Measurements from ENCODE around the gene TLK1. TPM values are rescaled to one million over a fixed set of nuclear protein-coding genes. Genes with fewer than 3 reads are reported as not detected.

Gene TLK1
- total and polyA plus RNA-seq, 2 donors (not counting 3 experiments of a cell fraction or from before 2014, with no cell fraction given), result 5.8 to 62.7 TPM

DNA sequence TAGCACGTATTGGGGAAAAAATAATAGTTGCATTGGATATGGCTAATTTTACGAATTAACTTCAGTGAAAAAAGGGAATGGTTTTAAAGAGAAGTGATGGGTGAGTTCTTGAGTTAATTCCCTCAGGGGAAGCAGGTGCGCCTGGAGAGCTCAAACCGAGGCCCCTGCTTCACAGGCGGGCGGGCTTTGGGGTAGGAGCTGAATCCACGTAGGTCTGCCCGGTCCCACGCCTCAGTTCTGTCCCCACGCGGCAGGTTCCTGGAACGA is 187.5 kb downstream of the TLK1 start:
- peaks cover 8% of the 10 kb centered on the region for H3K4me1 ChIP-seq (ENCODE audit: control insufficient read depth, extremely low read depth, insufficient read depth, low read length)
- no peaks in the 10 kb centered on the region for H3K9me1 ChIP-seq (replicated peaks; ENCODE audit: control insufficient read depth, extremely low read depth, insufficient read depth, low read length)
- no peaks in the 10 kb centered on the region for H3K27me3 ChIP-seq (ENCODE audit: control insufficient read depth in 2 of 2, insufficient read depth in 2 of 2, low read length in 2 of 2)
- no peaks in the 10 kb centered on the region for H3K79me2 ChIP-seq (ENCODE audit: control insufficient read depth, insufficient read depth, low read length)
- dilution Hi-C loops (cut with MboI; ENCODE audit: extremely low pct_ligation_motif_present, low sequenced_read_pairs), result no loop called here
- intact Hi-C loops (cut with micrococcal nuclease), result loop anchor here (1.0 to 10.0 kb wide), 8 partner anchors 113 to 1132 kb away; partner anchors contain the start of genes CYBRD1, DCAF17, DLX2 and DYNC1I2
- FAIRE-seq (peak; percentile 26), DNase-seq (ENCODE audit: low read depth, low spot score) (no peak)
- H4K20me1 ChIP-seq (replicated peaks; ENCODE audit: control insufficient read depth, extremely low read depth, insufficient read depth, low read length), result no peaks in the 10 kb centered on the region
- POLR2A ChIA-PET, result interaction anchor here (1.1 kb wide), 1 partner anchor 443 kb away, joined by 3 read pairs; no protein-coding TSS in a partner anchor
- peak overlapping the region; percentile 81 for H3K4me2 ChIP-seq (ENCODE audit: insufficient read depth, low read length)
- H3K9me3 ChIP-seq (replicated peaks; ENCODE audit: control insufficient read depth, insufficient read depth, low read length), result no peaks in the 10 kb centered on the region
- no peak overlapping the region for H3K27ac ChIP-seq (ENCODE audit: insufficient read depth, low read depth, low read length)
- peak overlapping the region; percentile 94 for H3K9ac ChIP-seq (replicated peaks; ENCODE audit: extremely low read depth, insufficient read depth, low read length)
- peak overlapping the region in 2 of 3 experiments; percentile 69 to 74 for H3K4me3 ChIP-seq (replicated peaks in 1 of 3; ENCODE audit: insufficient read depth in 1 of 3, low read depth in 1 of 3, low read length in 3 of 3)
- peak overlapping the region; percentile 46 for H2AFZ ChIP-seq (ENCODE audit: low read depth, low read length)
- CTCF ChIA-PET, result interaction anchor here (0.7 to 6.7 kb wide), 16 partner anchors 37 to 1154 kb away, joined by 3 to 86 read pairs (median 5); partner anchors contain the start of genes GORASP2 and TLK1
- H3K36me3 ChIP-seq (ENCODE audit: control insufficient read depth in 2 of 2, extremely low read depth in 1 of 2, insufficient read depth in 2 of 2, low read length in 2 of 2), result no peaks in the 10 kb centered on the region
- TF ChIP-seq MYC (IDR thresholded peaks at IDR 0.05; ENCODE audit: low read depth, low read length) (no peak), POLR2AphosphoS5 (IDR thresholded peaks at IDR 0.05; ENCODE audit: insufficient read depth, low read depth, low read length) (no peak), POLR2A (IDR thresholded peaks at IDR 0.05; ENCODE audit: low read depth, low read length) (no peak), JUN (IDR thresholded peaks at IDR 0.05; ENCODE audit: borderline replicate concordance, insufficient read depth, insufficient read length, low read depth) (no peak)
- TF ChIP-seq, protein P1, sequence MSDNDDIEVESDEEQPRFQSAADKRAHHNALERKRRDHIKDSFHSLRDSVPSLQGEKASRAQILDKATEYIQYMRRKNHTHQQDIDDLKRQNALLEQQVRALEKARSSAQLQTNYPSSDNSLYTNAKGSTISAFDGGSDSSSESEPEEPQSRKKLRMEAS (IDR thresholded peaks at IDR 0.05; ENCODE audit: insufficient read depth, insufficient read length), result no peak
- no TSS peak for BruUV-seq (replicated peaks)

DNA sequence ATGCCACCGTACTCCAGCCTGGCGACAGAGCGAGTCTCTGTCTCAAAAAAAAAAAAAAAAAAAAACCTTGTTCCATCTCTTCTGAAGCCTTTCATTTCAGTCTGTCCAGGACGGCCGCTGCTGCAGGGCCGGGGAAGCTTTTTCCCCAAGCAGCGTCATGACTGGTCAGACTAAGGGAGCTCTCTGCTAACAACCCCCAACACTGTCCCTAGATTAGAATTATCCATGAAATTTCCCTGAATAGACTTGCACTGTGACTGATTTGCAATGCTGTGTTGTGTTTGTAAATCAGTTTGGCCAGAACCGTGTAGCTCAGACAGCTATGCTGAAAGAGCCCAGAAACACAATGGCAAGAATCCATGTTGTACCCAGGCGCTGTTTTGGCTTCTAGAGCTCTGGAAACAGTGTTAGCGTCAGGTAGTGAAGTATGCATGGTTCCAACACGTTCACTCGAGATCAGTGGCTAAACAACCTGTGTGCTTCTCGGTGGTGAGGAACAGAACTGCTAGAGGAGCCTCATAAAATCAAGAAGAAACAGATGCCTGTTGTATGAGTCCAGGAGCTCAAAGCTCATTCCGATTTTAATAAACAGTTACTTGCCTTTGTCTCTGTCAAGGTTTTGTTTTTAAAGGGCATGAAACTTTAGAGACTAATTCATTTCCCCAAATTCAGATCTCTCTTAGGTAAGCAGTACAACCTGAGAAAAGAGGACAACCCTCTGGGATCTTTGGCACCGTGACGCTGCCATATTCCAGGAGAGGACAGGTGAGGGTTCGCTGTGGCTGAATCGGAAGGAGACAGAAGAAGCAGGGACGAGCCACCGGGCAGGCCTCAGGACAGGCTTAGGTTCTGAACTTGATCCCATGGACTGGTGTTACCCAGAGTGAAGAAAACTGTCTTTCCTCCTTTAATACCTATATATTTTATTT is 188.1 kb downstream of the TLK1 start:
- Histone ChIP-seq H3K4me2 (ENCODE audit: insufficient read depth, low read length) (peak overlapping the region; percentile 81), H3K79me2 (ENCODE audit: control insufficient read depth, insufficient read depth, low read length) (no peaks in the 10 kb centered on the region), H3K27me3 (ENCODE audit: control insufficient read depth in 2 of 2, insufficient read depth in 2 of 2, low read length in 2 of 2) (no peaks in the 10 kb centered on the region), H3K27ac (ENCODE audit: insufficient read depth, low read depth, low read length) (no peak overlapping the region), H3K9me3 (replicated peaks; ENCODE audit: control insufficient read depth, insufficient read depth, low read length) (no peaks in the 10 kb centered on the region), H3K4me1 (ENCODE audit: control insufficient read depth, extremely low read depth, insufficient read depth, low read length) (peaks cover 8% of the 10 kb centered on the region), H3K9me1 (replicated peaks; ENCODE audit: control insufficient read depth, extremely low read depth, insufficient read depth, low read length) (no peaks in the 10 kb centered on the region), H3K36me3 (ENCODE audit: control insufficient read depth in 2 of 2, extremely low read depth in 1 of 2, insufficient read depth in 2 of 2, low read length in 2 of 2) (peaks cover 0 to 5% of the 10 kb centered on the region in 2 experiments), H3K4me3 (replicated peaks in 1 of 3; ENCODE audit: insufficient read depth in 1 of 3, low read depth in 1 of 3, low read length in 3 of 3) (peak overlapping the region in 1 of 3 experiments; percentile 74), H3K9ac (replicated peaks; ENCODE audit: extremely low read depth, insufficient read depth, low read length) (peak overlapping the region; percentile 94), H2AFZ (ENCODE audit: low read depth, low read length) (peak overlapping the region; percentile 46), H4K20me1 (replicated peaks; ENCODE audit: control insufficient read depth, extremely low read depth, insufficient read depth, low read length) (no peaks in the 10 kb centered on the region)
- ChIA-PET POLR2A (interaction anchor here (1.1 kb wide), 1 partner anchor 444 kb away, joined by 3 read pairs; no protein-coding TSS in a partner anchor), CTCF (interaction anchor here (0.7 to 6.7 kb wide), 18 partner anchors 12 to 1155 kb away, joined by 3 to 86 read pairs (median 4); partner anchors contain the start of genes GORASP2 and TLK1)
- BruUV-seq (replicated peaks), result no TSS peak
- FAIRE-seq, result peak; percentile 66
- TF ChIP-seq POLR2AphosphoS5 (IDR thresholded peaks at IDR 0.05; ENCODE audit: insufficient read depth, low read depth, low read length), result no peak
- TF ChIP-seq, protein P2, sequence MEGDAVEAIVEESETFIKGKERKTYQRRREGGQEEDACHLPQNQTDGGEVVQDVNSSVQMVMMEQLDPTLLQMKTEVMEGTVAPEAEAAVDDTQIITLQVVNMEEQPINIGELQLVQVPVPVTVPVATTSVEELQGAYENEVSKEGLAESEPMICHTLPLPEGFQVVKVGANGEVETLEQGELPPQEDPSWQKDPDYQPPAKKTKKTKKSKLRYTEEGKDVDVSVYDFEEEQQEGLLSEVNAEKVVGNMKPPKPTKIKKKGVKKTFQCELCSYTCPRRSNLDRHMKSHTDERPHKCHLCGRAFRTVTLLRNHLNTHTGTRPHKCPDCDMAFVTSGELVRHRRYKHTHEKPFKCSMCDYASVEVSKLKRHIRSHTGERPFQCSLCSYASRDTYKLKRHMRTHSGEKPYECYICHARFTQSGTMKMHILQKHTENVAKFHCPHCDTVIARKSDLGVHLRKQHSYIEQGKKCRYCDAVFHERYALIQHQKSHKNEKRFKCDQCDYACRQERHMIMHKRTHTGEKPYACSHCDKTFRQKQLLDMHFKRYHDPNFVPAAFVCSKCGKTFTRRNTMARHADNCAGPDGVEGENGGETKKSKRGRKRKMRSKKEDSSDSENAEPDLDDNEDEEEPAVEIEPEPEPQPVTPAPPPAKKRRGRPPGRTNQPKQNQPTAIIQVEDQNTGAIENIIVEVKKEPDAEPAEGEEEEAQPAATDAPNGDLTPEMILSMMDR (IDR thresholded peaks at IDR 0.05; ENCODE audit: extremely low read depth in 1 of 2, insufficient read depth in 1 of 2, low read depth in 1 of 2, low read length in 2 of 2), result no peak
- TF ChIP-seq, protein P1 (IDR thresholded peaks at IDR 0.05; ENCODE audit: insufficient read depth, insufficient read length), result no peak
- no peak for TF ChIP-seq MYC (IDR thresholded peaks at IDR 0.05; ENCODE audit: low read depth, low read length)
- no peak for TF ChIP-seq JUN (IDR thresholded peaks at IDR 0.05; ENCODE audit: borderline replicate concordance, insufficient read depth, insufficient read length, low read depth)
- no peak for TF ChIP-seq EZH2 (IDR thresholded peaks at IDR 0.05; ENCODE audit: borderline replicate concordance, low read depth, low read length, severe bottlenecking)
- no peak for TF ChIP-seq POLR2A (IDR thresholded peaks at IDR 0.05; ENCODE audit: low read depth, low read length)
- TF ChIP-seq GATA2 (IDR thresholded peaks at IDR 0.05; ENCODE audit: insufficient read depth, insufficient read length, low read depth, low read length), result no peak
- intact Hi-C loops (cut with micrococcal nuclease), result loop anchor here (1.0 to 10.0 kb wide), 8 partner anchors 114 to 1132 kb away; partner anchors contain the start of genes CYBRD1, DCAF17, DLX2 and DYNC1I2
- dilution Hi-C loops (cut with MboI; ENCODE audit: extremely low pct_ligation_motif_present, low sequenced_read_pairs), result no loop called here
- no peak for DNase-seq (ENCODE audit: low read depth, low spot score)

All from endothelial cell of umbilical vein (primary cell).